Body of pancreas (tissue), 4 donors: Measurements from ENCODE around the gene TEP1. TPM values are rescaled to one million over a fixed set of nuclear protein-coding genes. Genes with fewer than 3 reads are reported as not detected.
"Not testable (repeated sequence)": the region's sequence is repeated elsewhere in the genome, so short reads cannot be mapped to it uniquely, and the experiment has no call there.

ENCODE experiments used
- ATAC-seq: fragments of 150-250 bp; one replicate; pipeline ENCODE4 v1.9.1; 2016
- DNase-seq, 4 donors: peaks; one replicate each; pipeline ENCODE4 v3.0.0-alpha.2; 2019
- H3K27ac ChIP-seq, 4 donors: fragments of 200-600 bp; sonication (generic); 1 replicate in 3 of 4; 2 replicates in 1 of 4; pipeline versions ENCODE4 v1.5.1 to v1.6.1; 2016 to 2019; ENCODE audit warnings: mild to moderate bottlenecking in 1 of 4, mixed read lengths in 1 of 4, moderate library complexity in 1 of 4
- H3K27me3 ChIP-seq, 2 donors: fragments of 200-600 bp; sonication (generic); one replicate each; pipeline ENCODE4 v1.6.0; 2016; ENCODE audit warnings: mild to moderate bottlenecking in 1 of 2
- H3K36me3 ChIP-seq, 2 donors: fragments of 200-600 bp; sonication (generic); replicated peaks in 1 of 2; 2 replicates each; pipeline ENCODE4 v1.5.1; 2016; ENCODE audit warnings: low read depth in 2 of 2; ENCODE audit not compliant: insufficient read depth in 1 of 2
- H3K4me1 ChIP-seq: fragments of 200-600 bp; sonication (generic); one replicate; pipeline ENCODE4 v1.6.0; 2016
- H3K4me3 ChIP-seq, 2 donors: fragments of 200-600 bp; sonication (generic); 1 replicate in 1 of 2; 2 replicates in 1 of 2; pipeline ENCODE4 v1.5.1; 2016 to 2019
- H3K9me3 ChIP-seq, 3 donors: fragments of 200-600 bp; sonication (generic); 1 replicate in 2 of 3; 2 replicates in 1 of 3; pipeline ENCODE4 v1.5.1; 2016
- POLR2A ChIP-seq, 3 donors: fragments of 450-650 bp; IDR thresholded peaks; one replicate each; pipeline ENCODE4 v1.6.1; 2016; ENCODE audit warnings: antibody characterized with exemption in 3 of 3, mild to moderate bottlenecking in 2 of 3
- WGBS, 2 donors: methylation state at CpG; one replicate each; pipeline ENCODE4 v1.1.5; 2017; 5-methylcytosine and 5-hydroxymethylcytosine counted together
- intact Hi-C: fragments of 100-400 bp; cut with DNase I; formaldehyde crosslinking; loops from one replicate; pipeline ENCODE4 v1.15.1; 2023
- total RNA-seq, 2 donors: library from RNA; depleted of rRNA; stranded (reverse); fragments of >200 nt; gene quantifications; one replicate each; pipeline ENCODE4 v1.1.0, GENCODE V29; 2016
- TF ChIP-seq, protein P1 (sequence below), 7 experiments: fragments of 450-650 bp in 4 of 7; fragments of 200-600 bp in 3 of 7; sonication (generic) in 3 of 7; IDR thresholded peaks; one replicate each; pipeline ENCODE4 v1.5.1; 2016 to 2019; ENCODE audit warnings: antibody characterized with exemption in 7 of 7

The TEP1 gene
- total RNA-seq, 2 donors from 2014 or later: 32.3 to 35.3 TPM

DNA sequence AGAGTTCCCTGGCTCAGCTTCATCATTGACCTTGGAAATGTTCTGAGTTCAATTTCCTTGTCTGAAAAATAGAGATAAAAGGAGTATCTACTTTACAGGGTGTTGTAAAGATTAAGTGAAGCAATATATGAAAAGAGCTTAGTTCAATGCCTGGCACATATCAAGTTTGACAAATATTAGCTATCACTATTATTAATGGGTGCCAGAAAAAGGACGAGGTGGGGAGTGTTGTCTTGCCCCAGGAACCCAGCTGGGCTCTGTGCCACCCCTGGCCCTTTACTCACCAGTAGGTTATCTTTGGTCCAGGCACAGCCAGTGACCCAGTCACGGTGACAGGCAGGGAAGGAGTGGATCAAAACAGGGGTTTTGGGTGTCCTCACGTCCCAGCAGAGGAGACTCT, 37.8 kb downstream of the TEP1 start:
- 42 to 54% methylated on average over 3 of the region's 3 CpGs for WGBS, 2 donors
- TF ChIP-seq POLR2A (IDR thresholded peaks at IDR 0.05): no peak
- TF ChIP-seq, protein P1, sequence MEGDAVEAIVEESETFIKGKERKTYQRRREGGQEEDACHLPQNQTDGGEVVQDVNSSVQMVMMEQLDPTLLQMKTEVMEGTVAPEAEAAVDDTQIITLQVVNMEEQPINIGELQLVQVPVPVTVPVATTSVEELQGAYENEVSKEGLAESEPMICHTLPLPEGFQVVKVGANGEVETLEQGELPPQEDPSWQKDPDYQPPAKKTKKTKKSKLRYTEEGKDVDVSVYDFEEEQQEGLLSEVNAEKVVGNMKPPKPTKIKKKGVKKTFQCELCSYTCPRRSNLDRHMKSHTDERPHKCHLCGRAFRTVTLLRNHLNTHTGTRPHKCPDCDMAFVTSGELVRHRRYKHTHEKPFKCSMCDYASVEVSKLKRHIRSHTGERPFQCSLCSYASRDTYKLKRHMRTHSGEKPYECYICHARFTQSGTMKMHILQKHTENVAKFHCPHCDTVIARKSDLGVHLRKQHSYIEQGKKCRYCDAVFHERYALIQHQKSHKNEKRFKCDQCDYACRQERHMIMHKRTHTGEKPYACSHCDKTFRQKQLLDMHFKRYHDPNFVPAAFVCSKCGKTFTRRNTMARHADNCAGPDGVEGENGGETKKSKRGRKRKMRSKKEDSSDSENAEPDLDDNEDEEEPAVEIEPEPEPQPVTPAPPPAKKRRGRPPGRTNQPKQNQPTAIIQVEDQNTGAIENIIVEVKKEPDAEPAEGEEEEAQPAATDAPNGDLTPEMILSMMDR (IDR thresholded peaks at IDR 0.05): no peak
- H3K27ac ChIP-seq: no peak overlapping the region
- peaks cover 0 to 69% of the 10 kb centered on the region in 2 donors for H3K36me3 ChIP-seq
- peak in 1 of 4 donors; percentile 28 for DNase-seq
- intact Hi-C loops: no loop called here
- no peaks in the 10 kb centered on the region for H3K9me3 ChIP-seq
- H3K27me3 ChIP-seq: no peaks in the 10 kb centered on the region
- H3K4me3 ChIP-seq: no peak overlapping the region
- H3K4me1 ChIP-seq: peaks cover 6% of the 10 kb centered on the region
- peak; percentile 47 for ATAC-seq

DNA sequence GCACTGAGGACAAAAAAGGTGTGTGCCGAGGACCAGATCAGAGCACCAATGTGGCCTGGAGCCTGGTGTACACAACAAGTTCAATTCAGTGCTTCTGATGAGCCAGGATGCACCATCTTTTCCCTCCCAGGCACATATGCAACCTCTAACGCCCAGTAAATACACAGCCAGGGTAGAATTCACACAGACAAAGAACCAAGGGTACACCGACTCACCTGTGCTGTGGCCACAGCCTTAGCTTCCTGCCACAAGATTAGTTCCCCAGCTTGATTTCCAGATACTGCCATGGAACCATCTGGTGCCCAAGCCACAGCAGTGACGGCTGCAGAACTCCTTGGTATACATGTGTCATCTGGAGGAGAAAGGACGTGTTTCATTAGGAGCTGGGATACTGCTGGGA, 40.5 kb downstream of the TEP1 start:
- Histone ChIP-seq H3K4me3 (no peak overlapping the region), H3K36me3 (peaks cover 11 to 51% of the 10 kb centered on the region in 2 donors), H3K4me1 (peaks cover 6% of the 10 kb centered on the region), H3K9me3 (no peaks in the 10 kb centered on the region), H3K27me3 (no peaks in the 10 kb centered on the region), H3K27ac (no peak overlapping the region)
- no peak for TF ChIP-seq POLR2A (IDR thresholded peaks at IDR 0.05)
- TF ChIP-seq, protein P1 (IDR thresholded peaks at IDR 0.05): no peak
- 90 to 91% methylated on average over 5 of the region's 5 CpGs for WGBS, 2 donors
- ATAC-seq (no peak), DNase-seq (no peak)
- intact Hi-C loops: no loop called here

DNA sequence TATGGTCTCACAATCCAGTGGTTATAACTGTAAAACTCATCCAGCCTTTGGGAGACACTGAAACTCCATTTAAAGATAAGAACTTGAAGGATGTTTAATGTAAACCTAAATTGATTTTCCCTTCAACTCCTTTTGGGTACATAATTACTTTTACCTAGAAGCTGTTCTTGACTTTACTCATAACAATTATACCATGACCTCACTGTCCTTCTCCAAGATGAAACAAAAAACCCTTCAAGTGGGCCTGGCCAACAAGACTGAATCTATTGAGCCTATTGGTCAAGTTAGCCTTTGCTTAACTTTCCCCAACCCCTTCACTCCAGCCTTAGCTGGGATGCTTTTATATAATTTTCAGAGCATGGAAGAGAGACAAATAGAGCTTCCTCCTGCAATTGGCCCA, 47.4 kb downstream of the TEP1 start:
- ATAC-seq (no peak), DNase-seq (no peak)
- Histone ChIP-seq H3K27me3 (no peaks in the 10 kb centered on the region), H3K36me3 (peaks cover 11 to 15% of the 10 kb centered on the region in 2 donors), H3K4me3 (no peak overlapping the region), H3K27ac (no peak overlapping the region), H3K9me3 (no peaks in the 10 kb centered on the region), H3K4me1 (no peaks in the 10 kb centered on the region)
- TF ChIP-seq, protein P1 (IDR thresholded peaks at IDR 0.05): no peak
- TF ChIP-seq POLR2A (IDR thresholded peaks at IDR 0.05): no peak
- intact Hi-C loops: no loop called here

DNA sequence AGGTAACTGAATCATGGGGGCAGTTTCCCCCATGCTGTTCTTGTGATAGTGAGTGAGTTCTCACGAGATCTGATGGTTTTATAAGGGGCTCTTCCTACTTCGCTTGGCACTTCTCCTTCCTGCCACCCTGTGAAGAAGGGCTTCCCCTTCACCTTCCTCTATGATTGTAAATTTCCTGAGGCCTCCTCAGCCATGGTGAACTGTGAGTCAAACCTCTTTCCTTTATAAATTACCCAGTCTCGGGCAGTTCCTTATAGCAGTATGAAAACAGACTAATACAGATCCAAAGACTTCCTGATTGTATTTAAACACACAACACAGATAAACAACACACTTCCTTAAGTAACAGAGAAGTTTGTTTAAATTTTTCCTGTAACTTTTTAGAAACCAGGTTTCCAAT, 54.8 kb downstream of the TEP1 start:
- ATAC-seq, intact Hi-C loops, H3K9me3 ChIP-seq, H3K4me3 ChIP-seq, H3K27me3 ChIP-seq, DNase-seq, H3K4me1 ChIP-seq, H3K27ac ChIP-seq: not testable (repeated sequence)
- H3K36me3 ChIP-seq: peaks cover 0 to 31% of the 10 kb centered on the region in 2 donors
- WGBS, 2 donors: 68 to 86% methylated on average over 3 of the region's 3 CpGs

DNA sequence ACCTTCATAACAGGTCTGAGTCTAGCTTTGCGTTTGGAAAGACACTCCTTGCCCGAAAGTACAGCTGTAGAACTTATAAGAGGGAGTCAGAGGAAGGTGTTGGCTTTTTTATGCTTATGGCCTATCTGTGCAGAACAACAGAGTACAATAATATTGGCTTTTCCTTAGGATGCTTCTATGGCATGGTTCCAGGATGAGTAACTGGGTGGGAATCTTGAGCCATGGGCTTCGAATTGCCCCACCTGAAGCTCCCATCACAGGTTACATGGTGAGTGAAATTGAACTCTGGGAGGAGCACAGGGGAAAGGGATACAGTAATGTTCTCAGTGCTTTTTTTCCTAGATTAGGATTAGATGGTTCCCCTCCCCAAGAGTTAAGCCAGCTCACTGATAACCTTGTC, 56.9 kb downstream of the TEP1 start:
- 84 to 85% methylated on average over 3 of the region's 3 CpGs for WGBS, 2 donors
- no peaks in the 10 kb centered on the region for H3K9me3 ChIP-seq
- DNase-seq (no peak), ATAC-seq (no peak)
- no peak overlapping the region for H3K27ac ChIP-seq
- no peaks in the 10 kb centered on the region for H3K4me1 ChIP-seq
- H3K4me3 ChIP-seq: no peak overlapping the region
- intact Hi-C loops: no loop called here
- H3K36me3 ChIP-seq: peaks cover 0 to 33% of the 10 kb centered on the region in 2 donors
- H3K27me3 ChIP-seq: no peaks in the 10 kb centered on the region
- TF ChIP-seq, protein P1 (IDR thresholded peaks at IDR 0.05): no peak
- TF ChIP-seq POLR2A (IDR thresholded peaks at IDR 0.05): no peak
